Thyroid gland (tissue), 4 donors: ENCODE data around the gene PCYT1B. TPM values are rescaled to one million over a fixed set of nuclear protein-coding genes. Genes with fewer than 3 reads are reported as not detected.
A peak's percentile ranks its signal among the peaks of the same experiment; 100 is the strongest.

Experiments
- DNase-seq, 2 donors: peaks; one replicate each; pipeline ENCODE4 v3.0.0-alpha.2; 2019
- H3K27ac ChIP-seq, 3 donors: fragments of 200-600 bp; sonication (generic); 1 replicate in 2 of 3; 2 replicates in 1 of 3; pipeline ENCODE4 v1.5.1; 2016 to 2019; ENCODE audit warnings: mild to moderate bottlenecking in 1 of 3, moderate library complexity in 1 of 3
- H3K27me3 ChIP-seq: fragments of 200-600 bp; sonication (generic); one replicate; pipeline ENCODE4 v1.5.1; 2019
- H3K36me3 ChIP-seq, 2 donors: fragments of 200-600 bp; sonication (generic); one replicate each; pipeline ENCODE4 v1.5.1; 2016 to 2019
- H3K4me1 ChIP-seq, 2 donors: fragments of 200-600 bp; sonication (generic); one replicate each; pipeline ENCODE4 v1.5.1; 2017 to 2019
- H3K4me3 ChIP-seq, 3 donors: fragments of 200-600 bp; sonication (generic); replicated peaks in 1 of 3; 1 replicate in 2 of 3; 2 replicates in 1 of 3; pipeline ENCODE4 v1.5.1; 2016; ENCODE audit warnings: mild to moderate bottlenecking in 1 of 3
- H3K9me3 ChIP-seq: fragments of 200-600 bp; sonication (generic); one replicate; pipeline ENCODE4 v1.5.1; 2017
- CTCF ChIP-seq, 6 experiments: fragments of 200-600 bp in 3 of 6; fragments of 450-650 bp in 3 of 6; sonication (generic) in 3 of 6; IDR thresholded peaks; one replicate each; pipeline ENCODE4 v1.5.1; 2016 to 2019; ENCODE audit warnings: antibody characterized with exemption in 6 of 6, mild to moderate bottlenecking in 2 of 6, inconsistent platforms in 1 of 6, moderate library complexity in 1 of 6
- POLR2A ChIP-seq, 2 donors: fragments of 450-650 bp; IDR thresholded peaks; one replicate each; pipeline ENCODE4 v1.6.1; 2017; ENCODE audit warnings: antibody characterized with exemption in 2 of 2, mild to moderate bottlenecking in 2 of 2, moderate library complexity in 1 of 2
- WGBS, 2 donors: methylation state at CpG; one replicate each; pipeline ENCODE4 v1.1.5; 2017; 5-methylcytosine and 5-hydroxymethylcytosine counted together
- intact Hi-C: fragments of 100-400 bp; cut with DNase I; formaldehyde crosslinking; loops from one replicate; pipeline ENCODE4 v1.15.1; 2023
- total RNA-seq, 4 donors: library from RNA; depleted of rRNA; stranded (reverse); fragments of >200 nt; gene quantifications; one replicate each; pipeline ENCODE4 v1.2.3, GENCODE V29; 2016

The PCYT1B gene
- total RNA-seq, 4 donors from 2014 or later: 0.13 TPM; not detected in 3

DNA sequence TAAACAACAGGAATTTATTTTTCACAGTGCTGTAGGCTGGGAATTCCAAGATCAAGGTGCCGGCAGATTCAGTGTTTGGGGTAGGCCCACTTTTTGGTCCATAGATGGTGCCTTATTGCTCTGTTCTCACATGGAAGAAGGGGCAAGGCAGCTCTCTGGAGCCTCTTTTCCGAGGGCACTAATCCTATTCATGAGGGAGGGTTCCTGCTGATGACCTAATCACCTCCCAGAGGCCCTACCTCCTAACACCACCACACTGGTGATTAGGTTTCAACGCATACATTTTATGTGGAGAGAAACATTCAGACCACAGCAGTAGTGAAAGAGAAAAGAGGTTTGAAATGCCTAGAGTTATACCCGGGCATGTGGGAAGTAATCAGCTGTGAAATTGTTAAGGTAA is 45.2 kb upstream of the PCYT1B start:
- intact Hi-C loops: loop anchor here (10.0 kb wide), 1 partner anchor 298 kb away; no protein-coding TSS in a partner anchor
- TF ChIP-seq CTCF (IDR thresholded peaks at IDR 0.05) (no peak), POLR2A (IDR thresholded peaks at IDR 0.05) (no peak)
- 73 to 78% methylated on average over 2 to 3 of the region's 4 CpGs for WGBS, 2 donors
- Histone ChIP-seq H3K36me3 (no peaks in the 10 kb centered on the region), H3K4me3 (no peak overlapping the region), H3K27me3 (no peaks in the 10 kb centered on the region), H3K4me1 (peaks cover 0 to 3% of the 10 kb centered on the region in 2 donors), H3K9me3 (no peaks in the 10 kb centered on the region), H3K27ac (no peak overlapping the region)
- DNase-seq: no peak

DNA sequence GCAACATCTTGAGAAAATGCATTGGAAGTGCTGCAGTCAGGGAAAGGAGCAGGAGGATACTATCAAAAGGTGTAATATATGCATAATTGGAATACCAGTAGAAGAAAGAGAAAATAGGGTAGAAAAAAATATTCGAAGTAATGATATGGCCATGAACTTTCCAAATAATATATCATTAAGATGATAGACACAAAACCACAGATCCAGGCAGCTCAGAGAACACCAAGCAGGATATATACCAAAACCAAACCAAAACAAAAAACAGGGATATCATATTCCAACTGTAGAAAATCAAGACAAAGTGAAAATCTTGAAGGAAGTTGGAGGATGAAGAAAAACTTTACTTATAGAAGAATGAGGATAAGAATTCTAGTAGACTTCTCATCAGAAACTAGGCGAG is 36.9 kb upstream of the PCYT1B start:
- DNase-seq: no peak
- TF ChIP-seq POLR2A (IDR thresholded peaks at IDR 0.05): no peak
- TF ChIP-seq CTCF (IDR thresholded peaks at IDR 0.05): no peak
- H3K4me3 ChIP-seq: no peak overlapping the region
- intact Hi-C loops: no loop called here
- 81 to 83% methylated on average over 2 of the region's 2 CpGs for WGBS, 2 donors
- no peaks in the 10 kb centered on the region for H3K36me3 ChIP-seq
- no peaks in the 10 kb centered on the region for H3K4me1 ChIP-seq
- no peak overlapping the region for H3K27ac ChIP-seq
- no peaks in the 10 kb centered on the region for H3K9me3 ChIP-seq
- no peaks in the 10 kb centered on the region for H3K27me3 ChIP-seq

DNA sequence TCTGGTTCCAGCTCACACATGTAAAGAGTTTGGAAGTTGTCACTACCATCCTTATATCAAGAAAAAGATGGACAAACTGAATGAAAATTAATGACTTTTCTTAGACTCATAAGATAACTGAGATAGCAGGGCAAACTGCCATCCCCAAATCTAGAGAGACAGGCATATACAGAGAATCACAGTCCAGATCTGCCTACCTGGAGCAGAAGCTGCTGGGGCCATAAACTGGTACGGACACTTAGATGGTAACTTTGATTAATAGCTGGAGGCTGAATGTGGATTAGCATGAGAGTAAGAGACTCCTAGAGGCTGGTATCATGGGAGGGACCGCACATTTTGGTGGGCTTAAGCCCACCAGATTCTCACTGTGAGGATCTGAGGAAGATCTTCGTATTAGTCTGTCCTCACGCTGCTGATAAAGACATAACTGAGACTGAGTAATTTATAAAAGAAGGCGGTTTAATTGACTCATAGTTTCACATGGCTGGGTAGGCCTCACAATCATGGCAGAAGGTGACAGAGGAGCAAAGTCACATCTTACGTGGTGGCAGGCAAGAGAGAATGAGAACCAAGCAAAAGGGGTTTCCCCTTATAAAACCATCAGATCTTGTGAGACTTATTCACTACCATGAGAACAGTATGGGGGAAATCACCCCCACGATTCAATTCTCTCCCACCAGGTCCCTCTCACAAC is 35.7 kb upstream of the PCYT1B start:
- intact Hi-C loops: no loop called here
- no peak overlapping the region for H3K27ac ChIP-seq
- 76 to 91% methylated on average over 6 to 7 of the region's 7 CpGs for WGBS, 2 donors
- TF ChIP-seq CTCF (IDR thresholded peaks at IDR 0.05): no peak
- no peak for TF ChIP-seq POLR2A (IDR thresholded peaks at IDR 0.05)
- no peaks in the 10 kb centered on the region for H3K9me3 ChIP-seq
- H3K36me3 ChIP-seq: no peaks in the 10 kb centered on the region
- no peaks in the 10 kb centered on the region for H3K4me1 ChIP-seq
- no peak for DNase-seq
- H3K4me3 ChIP-seq: no peak overlapping the region
- no peaks in the 10 kb centered on the region for H3K27me3 ChIP-seq

DNA sequence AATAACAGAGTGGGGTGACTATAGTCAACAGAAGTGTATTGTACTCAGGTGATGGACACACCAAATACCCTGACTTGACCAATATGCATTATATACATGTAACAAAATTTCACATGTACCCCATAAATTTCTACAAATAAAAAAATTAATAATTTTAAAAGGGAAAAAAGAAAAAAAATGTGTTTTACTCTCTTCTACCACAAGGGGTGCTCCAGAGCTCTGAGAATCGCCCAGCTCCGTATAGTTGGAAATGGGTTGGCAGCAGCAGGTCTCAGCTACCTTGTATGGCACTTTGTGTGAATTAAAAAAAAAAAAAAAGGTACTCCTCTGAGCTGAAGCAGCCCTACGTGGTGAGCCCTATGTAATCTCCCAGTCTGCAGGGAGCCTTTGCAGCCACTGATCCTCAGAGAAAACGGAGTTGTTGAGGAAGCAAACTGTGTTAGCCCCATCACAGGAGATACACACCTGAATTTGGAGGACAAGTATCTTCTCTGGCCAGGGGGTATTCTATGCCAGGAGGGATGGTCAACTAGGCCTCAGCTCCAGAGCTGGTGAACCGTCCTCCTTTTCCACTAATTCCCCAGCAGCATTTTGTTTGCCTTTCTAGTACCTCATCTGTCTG is 29.4 kb upstream of the PCYT1B start:
- Histone ChIP-seq H3K27ac (no peak overlapping the region), H3K27me3 (no peaks in the 10 kb centered on the region), H3K4me3 (no peak overlapping the region), H3K36me3 (no peaks in the 10 kb centered on the region), H3K9me3 (no peaks in the 10 kb centered on the region), H3K4me1 (no peaks in the 10 kb centered on the region)
- peak; percentile 3 to 4 for DNase-seq
- intact Hi-C loops: no loop called here
- WGBS, 2 donors: 7 to 46% methylated on average over 3 to 5 of the region's 5 CpGs
- TF ChIP-seq POLR2A (IDR thresholded peaks at IDR 0.05) (no peak), CTCF (IDR thresholded peaks at IDR 0.05) (peak in 3 of 6 experiments; percentile 22 to 50 (median 33))

- H3K4me1 ChIP-seq: no peaks in the 10 kb centered on the region
- H3K9me3 ChIP-seq: no peaks in the 10 kb centered on the region
- intact Hi-C loops: no loop called here
- WGBS, 2 donors: 55 to 75% methylated on average over 2 of the region's 2 CpGs
- H3K27me3 ChIP-seq: no peaks in the 10 kb centered on the region
- TF ChIP-seq POLR2A (IDR thresholded peaks at IDR 0.05) (no peak), CTCF (IDR thresholded peaks at IDR 0.05) (no peak)
- H3K27ac ChIP-seq: no peak overlapping the region
- no peak overlapping the region for H3K4me3 ChIP-seq
- no peak for DNase-seq
- H3K36me3 ChIP-seq: no peaks in the 10 kb centered on the region
Measured at GRCh38 chrX:24673424-24673823, 26.3 kb upstream of the PCYT1B start.
